ENCODE results near the gene ZDHHC3.
"Not testable (repeated sequence)": the region's sequence is repeated elsewhere in the genome, so short reads cannot be mapped to it uniquely, and the experiment has no call there.

- TF ChIP-seq, protein P1, sequence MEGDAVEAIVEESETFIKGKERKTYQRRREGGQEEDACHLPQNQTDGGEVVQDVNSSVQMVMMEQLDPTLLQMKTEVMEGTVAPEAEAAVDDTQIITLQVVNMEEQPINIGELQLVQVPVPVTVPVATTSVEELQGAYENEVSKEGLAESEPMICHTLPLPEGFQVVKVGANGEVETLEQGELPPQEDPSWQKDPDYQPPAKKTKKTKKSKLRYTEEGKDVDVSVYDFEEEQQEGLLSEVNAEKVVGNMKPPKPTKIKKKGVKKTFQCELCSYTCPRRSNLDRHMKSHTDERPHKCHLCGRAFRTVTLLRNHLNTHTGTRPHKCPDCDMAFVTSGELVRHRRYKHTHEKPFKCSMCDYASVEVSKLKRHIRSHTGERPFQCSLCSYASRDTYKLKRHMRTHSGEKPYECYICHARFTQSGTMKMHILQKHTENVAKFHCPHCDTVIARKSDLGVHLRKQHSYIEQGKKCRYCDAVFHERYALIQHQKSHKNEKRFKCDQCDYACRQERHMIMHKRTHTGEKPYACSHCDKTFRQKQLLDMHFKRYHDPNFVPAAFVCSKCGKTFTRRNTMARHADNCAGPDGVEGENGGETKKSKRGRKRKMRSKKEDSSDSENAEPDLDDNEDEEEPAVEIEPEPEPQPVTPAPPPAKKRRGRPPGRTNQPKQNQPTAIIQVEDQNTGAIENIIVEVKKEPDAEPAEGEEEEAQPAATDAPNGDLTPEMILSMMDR (IDR thresholded peaks at IDR 0.05; ENCODE audit: insufficient read depth, low read length), result not testable (repeated sequence)
- TF ChIP-seq, protein P2, sequence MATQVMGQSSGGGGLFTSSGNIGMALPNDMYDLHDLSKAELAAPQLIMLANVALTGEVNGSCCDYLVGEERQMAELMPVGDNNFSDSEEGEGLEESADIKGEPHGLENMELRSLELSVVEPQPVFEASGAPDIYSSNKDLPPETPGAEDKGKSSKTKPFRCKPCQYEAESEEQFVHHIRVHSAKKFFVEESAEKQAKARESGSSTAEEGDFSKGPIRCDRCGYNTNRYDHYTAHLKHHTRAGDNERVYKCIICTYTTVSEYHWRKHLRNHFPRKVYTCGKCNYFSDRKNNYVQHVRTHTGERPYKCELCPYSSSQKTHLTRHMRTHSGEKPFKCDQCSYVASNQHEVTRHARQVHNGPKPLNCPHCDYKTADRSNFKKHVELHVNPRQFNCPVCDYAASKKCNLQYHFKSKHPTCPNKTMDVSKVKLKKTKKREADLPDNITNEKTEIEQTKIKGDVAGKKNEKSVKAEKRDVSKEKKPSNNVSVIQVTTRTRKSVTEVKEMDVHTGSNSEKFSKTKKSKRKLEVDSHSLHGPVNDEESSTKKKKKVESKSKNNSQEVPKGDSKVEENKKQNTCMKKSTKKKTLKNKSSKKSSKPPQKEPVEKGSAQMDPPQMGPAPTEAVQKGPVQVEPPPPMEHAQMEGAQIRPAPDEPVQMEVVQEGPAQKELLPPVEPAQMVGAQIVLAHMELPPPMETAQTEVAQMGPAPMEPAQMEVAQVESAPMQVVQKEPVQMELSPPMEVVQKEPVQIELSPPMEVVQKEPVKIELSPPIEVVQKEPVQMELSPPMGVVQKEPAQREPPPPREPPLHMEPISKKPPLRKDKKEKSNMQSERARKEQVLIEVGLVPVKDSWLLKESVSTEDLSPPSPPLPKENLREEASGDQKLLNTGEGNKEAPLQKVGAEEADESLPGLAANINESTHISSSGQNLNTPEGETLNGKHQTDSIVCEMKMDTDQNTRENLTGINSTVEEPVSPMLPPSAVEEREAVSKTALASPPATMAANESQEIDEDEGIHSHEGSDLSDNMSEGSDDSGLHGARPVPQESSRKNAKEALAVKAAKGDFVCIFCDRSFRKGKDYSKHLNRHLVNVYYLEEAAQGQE (IDR thresholded peaks at IDR 0.05; ENCODE audit: insufficient replicate concordance, low read depth), result not testable (repeated sequence)
- TF ChIP-seq POLR2AphosphoS5 (IDR thresholded peaks at IDR 0.05; ENCODE audit: low read depth); GABPA (IDR thresholded peaks at IDR 0.05; ENCODE audit: low read depth); SPI1 (IDR thresholded peaks at IDR 0.05; ENCODE audit: borderline replicate concordance, low read depth): not testable (repeated sequence)
Observed at GRCh38 chr3:44986330-44986729, 10.4 kb upstream of the ZDHHC3 start.
